Posterior cingulate gyrus (tissue), 11 donors: Measurements from ENCODE around the gene MASP1.
"Not testable (repeated sequence)": the region's sequence is repeated elsewhere in the genome, so short reads cannot be mapped to it uniquely, and the experiment has no call there.

Experiments used
- DNase-seq, 10 donors: peaks; one replicate each; pipeline versions ENCODE4 v3.0.0 to v3.0.0-alpha.2; 2020 to 2021; ENCODE audit warnings: mixed read lengths in 3 of 10
- intact Hi-C: fragments of 100-400 bp; cut with DNase I; formaldehyde crosslinking; loops from one replicate; pipeline ENCODE4 v1.15.1; 2023

MASP1 gene

GRCh38 chr3:187269486-187269885 lies 22.1 kb downstream of the MASP1 start:
- intact Hi-C loops = no loop called here

GRCh38 chr3:187267306-187267705 lies 24.2 kb downstream of the MASP1 start:
- intact Hi-C loops = no loop called here
- DNase-seq = no peak

More at GRCh38 chr3:187269486-187269885, 22.1 kb downstream of the MASP1 start:
- no peak for DNase-seq

GRCh38 chr3:187266691-187267090 lies 24.8 kb downstream of the MASP1 start:
- intact Hi-C loops = no loop called here
- no peak for DNase-seq

- no peak for DNase-seq
- intact Hi-C loops = no loop called here
Measured at GRCh38 chr3:187265461-187265955, 26.0 kb downstream of the MASP1 start.

- DNase-seq = no peak
- intact Hi-C loops = no loop called here
Measured at GRCh38 chr3:187264911-187265310, 26.6 kb downstream of the MASP1 start.

GRCh38 chr3:187264021-187264420 lies 27.5 kb downstream of the MASP1 start:
- DNase-seq = no peak
- intact Hi-C loops = no loop called here

- intact Hi-C loops = no loop called here
- DNase-seq = no peak
Measured at GRCh38 chr3:187263270-187263669, 28.3 kb downstream of the MASP1 start.

GRCh38 chr3:187262360-187262759 lies 29.2 kb downstream of the MASP1 start:
- no peak for DNase-seq
- intact Hi-C loops = no loop called here

- no peak for DNase-seq
- intact Hi-C loops = no loop called here
Measured at GRCh38 chr3:187261541-187261969, 30.0 kb downstream of the MASP1 start.

- no peak for DNase-seq
Measured at GRCh38 chr3:187259171-187259570, 32.4 kb downstream of the MASP1 start.

GRCh38 chr3:187257992-187258692 lies 33.4 kb downstream of the MASP1 start:
- DNase-seq = no peak
- intact Hi-C loops = no loop called here

More at GRCh38 chr3:187259171-187259570, 32.4 kb downstream of the MASP1 start:
- intact Hi-C loops = no loop called here

GRCh38 chr3:187257471-187257870 lies 34.1 kb downstream of the MASP1 start:
- DNase-seq = no peak
- intact Hi-C loops = no loop called here

- intact Hi-C loops = no loop called here
- no peak for DNase-seq
Measured at GRCh38 chr3:187256051-187256616, 35.4 kb downstream of the MASP1 start.

- no peak for DNase-seq
- intact Hi-C loops = no loop called here
Measured at GRCh38 chr3:187255314-187255713, 36.2 kb downstream of the MASP1 start.

GRCh38 chr3:187252311-187252710 lies 39.2 kb downstream of the MASP1 start:
- DNase-seq = no peak
- intact Hi-C loops = no loop called here

- no peak for DNase-seq
- intact Hi-C loops = no loop called here
Measured at GRCh38 chr3:187251599-187251998, 39.9 kb downstream of the MASP1 start.

- no peak for DNase-seq
- intact Hi-C loops = no loop called here
Measured at GRCh38 chr3:187247398-187247797, 44.1 kb downstream of the MASP1 start.

GRCh38 chr3:187243933-187244524 lies 47.5 kb downstream of the MASP1 start:
- intact Hi-C loops = no loop called here
- no peak for DNase-seq

GRCh38 chr3:187242900-187243299 lies 48.6 kb downstream of the MASP1 start:
- no peak for DNase-seq
- intact Hi-C loops = no loop called here

GRCh38 chr3:187242435-187242834 lies 49.1 kb downstream of the MASP1 start:
- DNase-seq = no peak
- intact Hi-C loops = no loop called here

GRCh38 chr3:187238835-187239234 lies 52.7 kb downstream of the MASP1 start:
- DNase-seq, intact Hi-C loops: not testable (repeated sequence)

GRCh38 chr3:187238239-187238638 lies 53.3 kb downstream of the MASP1 start:
- no peak for DNase-seq
- intact Hi-C loops = no loop called here
